ENCODE data around the gene SKA3. TPM values are rescaled to one million over a fixed set of nuclear protein-coding genes. Genes with fewer than 3 reads are reported as not detected.

SKA3 gene
- total RNA-seq, 1 experiment from 2014 or later: 42.1 TPM

DNA sequence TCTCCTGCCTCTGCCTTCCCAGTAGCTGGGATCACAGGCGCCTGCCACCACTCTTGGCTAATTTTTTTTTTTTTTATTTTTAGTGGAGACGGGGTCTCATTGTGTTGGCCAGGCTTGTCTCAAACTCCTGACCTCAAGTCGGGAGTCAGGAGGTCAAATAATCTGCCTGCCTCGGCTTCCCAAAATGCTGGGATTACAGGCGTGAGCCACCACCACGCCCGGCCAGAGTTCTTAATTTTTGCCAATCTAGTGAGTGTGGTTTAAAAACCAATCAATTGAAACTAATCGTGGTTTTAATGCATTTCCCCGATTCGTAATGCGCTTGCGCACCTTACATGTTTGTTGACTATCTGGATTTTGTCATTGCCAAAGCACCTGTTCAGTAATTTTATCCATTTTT lies 37.0 kb downstream of the SKA3 start:
- H3K4me3 Mint-ChIP-seq: peak overlapping the region; percentile 100
- POLR2A ChIA-PET: no interaction called here
- H3K27me3 Mint-ChIP-seq (ENCODE audit: low read depth): no peaks in the 10 kb centered on the region
- peaks cover 37% of the 10 kb centered on the region for H3K36me3 Mint-ChIP-seq
- H3K4me1 Mint-ChIP-seq: peaks cover 35% of the 10 kb centered on the region
- peak overlapping the region; percentile 100 for H3K27ac Mint-ChIP-seq
- CTCF ChIA-PET: interaction anchor here (0.6 kb wide), 1 partner anchor 196 kb away, joined by 4 read pairs; no protein-coding TSS in a partner anchor
- ATAC-seq: no peak
- TF ChIP-seq, protein P1, sequence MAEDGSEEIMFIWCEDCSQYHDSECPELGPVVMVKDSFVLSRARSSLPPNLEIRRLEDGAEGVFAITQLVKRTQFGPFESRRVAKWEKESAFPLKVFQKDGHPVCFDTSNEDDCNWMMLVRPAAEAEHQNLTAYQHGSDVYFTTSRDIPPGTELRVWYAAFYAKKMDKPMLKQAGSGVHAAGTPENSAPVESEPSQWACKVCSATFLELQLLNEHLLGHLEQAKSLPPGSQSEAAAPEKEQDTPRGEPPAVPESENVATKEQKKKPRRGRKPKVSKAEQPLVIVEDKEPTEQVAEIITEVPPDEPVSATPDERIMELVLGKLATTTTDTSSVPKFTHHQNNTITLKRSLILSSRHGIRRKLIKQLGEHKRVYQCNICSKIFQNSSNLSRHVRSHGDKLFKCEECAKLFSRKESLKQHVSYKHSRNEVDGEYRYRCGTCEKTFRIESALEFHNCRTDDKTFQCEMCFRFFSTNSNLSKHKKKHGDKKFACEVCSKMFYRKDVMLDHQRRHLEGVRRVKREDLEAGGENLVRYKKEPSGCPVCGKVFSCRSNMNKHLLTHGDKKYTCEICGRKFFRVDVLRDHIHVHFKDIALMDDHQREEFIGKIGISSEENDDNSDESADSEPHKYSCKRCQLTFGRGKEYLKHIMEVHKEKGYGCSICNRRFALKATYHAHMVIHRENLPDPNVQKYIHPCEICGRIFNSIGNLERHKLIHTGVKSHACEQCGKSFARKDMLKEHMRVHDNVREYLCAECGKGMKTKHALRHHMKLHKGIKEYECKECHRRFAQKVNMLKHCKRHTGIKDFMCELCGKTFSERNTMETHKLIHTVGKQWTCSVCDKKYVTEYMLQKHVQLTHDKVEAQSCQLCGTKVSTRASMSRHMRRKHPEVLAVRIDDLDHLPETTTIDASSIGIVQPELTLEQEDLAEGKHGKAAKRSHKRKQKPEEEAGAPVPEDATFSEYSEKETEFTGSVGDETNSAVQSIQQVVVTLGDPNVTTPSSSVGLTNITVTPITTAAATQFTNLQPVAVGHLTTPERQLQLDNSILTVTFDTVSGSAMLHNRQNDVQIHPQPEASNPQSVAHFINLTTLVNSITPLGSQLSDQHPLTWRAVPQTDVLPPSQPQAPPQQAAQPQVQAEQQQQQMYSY (CRISPR knock-in tag; IDR thresholded peaks at IDR 0.05): no peak
- TF ChIP-seq, protein P2, sequence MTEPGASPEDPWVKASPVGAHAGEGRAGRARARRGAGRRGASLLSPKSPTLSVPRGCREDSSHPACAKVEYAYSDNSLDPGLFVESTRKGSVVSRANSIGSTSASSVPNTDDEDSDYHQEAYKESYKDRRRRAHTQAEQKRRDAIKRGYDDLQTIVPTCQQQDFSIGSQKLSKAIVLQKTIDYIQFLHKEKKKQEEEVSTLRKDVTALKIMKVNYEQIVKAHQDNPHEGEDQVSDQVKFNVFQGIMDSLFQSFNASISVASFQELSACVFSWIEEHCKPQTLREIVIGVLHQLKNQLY (CRISPR knock-in tag; IDR thresholded peaks at IDR 0.05): no peak
- TF ChIP-seq, protein P3, sequence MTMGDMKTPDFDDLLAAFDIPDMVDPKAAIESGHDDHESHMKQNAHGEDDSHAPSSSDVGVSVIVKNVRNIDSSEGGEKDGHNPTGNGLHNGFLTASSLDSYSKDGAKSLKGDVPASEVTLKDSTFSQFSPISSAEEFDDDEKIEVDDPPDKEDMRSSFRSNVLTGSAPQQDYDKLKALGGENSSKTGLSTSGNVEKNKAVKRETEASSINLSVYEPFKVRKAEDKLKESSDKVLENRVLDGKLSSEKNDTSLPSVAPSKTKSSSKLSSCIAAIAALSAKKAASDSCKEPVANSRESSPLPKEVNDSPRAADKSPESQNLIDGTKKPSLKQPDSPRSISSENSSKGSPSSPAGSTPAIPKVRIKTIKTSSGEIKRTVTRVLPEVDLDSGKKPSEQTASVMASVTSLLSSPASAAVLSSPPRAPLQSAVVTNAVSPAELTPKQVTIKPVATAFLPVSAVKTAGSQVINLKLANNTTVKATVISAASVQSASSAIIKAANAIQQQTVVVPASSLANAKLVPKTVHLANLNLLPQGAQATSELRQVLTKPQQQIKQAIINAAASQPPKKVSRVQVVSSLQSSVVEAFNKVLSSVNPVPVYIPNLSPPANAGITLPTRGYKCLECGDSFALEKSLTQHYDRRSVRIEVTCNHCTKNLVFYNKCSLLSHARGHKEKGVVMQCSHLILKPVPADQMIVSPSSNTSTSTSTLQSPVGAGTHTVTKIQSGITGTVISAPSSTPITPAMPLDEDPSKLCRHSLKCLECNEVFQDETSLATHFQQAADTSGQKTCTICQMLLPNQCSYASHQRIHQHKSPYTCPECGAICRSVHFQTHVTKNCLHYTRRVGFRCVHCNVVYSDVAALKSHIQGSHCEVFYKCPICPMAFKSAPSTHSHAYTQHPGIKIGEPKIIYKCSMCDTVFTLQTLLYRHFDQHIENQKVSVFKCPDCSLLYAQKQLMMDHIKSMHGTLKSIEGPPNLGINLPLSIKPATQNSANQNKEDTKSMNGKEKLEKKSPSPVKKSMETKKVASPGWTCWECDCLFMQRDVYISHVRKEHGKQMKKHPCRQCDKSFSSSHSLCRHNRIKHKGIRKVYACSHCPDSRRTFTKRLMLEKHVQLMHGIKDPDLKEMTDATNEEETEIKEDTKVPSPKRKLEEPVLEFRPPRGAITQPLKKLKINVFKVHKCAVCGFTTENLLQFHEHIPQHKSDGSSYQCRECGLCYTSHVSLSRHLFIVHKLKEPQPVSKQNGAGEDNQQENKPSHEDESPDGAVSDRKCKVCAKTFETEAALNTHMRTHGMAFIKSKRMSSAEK (CRISPR knock-in tag; IDR thresholded peaks at IDR 0.05; ENCODE audit: borderline replicate concordance): no peak
- TF ChIP-seq JAZF1 (CRISPR knock-in tag; IDR thresholded peaks at IDR 0.05) (no peak), SOX15 (CRISPR knock-in tag; IDR thresholded peaks at IDR 0.05) (no peak), GABPB1 (CRISPR knock-in tag; IDR thresholded peaks at IDR 0.05) (no peak)
- TF ChIP-seq, protein P4, sequence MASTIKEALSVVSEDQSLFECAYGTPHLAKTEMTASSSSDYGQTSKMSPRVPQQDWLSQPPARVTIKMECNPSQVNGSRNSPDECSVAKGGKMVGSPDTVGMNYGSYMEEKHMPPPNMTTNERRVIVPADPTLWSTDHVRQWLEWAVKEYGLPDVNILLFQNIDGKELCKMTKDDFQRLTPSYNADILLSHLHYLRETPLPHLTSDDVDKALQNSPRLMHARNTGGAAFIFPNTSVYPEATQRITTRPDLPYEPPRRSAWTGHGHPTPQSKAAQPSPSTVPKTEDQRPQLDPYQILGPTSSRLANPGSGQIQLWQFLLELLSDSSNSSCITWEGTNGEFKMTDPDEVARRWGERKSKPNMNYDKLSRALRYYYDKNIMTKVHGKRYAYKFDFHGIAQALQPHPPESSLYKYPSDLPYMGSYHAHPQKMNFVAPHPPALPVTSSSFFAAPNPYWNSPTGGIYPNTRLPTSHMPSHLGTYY (CRISPR knock-in tag; IDR thresholded peaks at IDR 0.05): no peak
- TF ChIP-seq, protein P5, sequence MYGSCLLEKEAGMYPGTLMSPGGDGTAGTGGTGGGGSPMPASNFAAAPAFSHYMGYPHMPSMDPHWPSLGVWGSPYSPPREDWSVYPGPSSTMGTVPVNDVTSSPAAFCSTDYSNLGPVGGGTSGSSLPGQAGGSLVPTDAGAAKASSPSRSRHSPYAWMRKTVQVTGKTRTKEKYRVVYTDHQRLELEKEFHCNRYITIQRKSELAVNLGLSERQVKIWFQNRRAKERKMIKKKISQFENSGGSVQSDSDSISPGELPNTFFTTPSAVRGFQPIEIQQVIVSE (CRISPR knock-in tag; IDR thresholded peaks at IDR 0.05; ENCODE audit: borderline replicate concordance): no peak
- TF ChIP-seq, protein P6, sequence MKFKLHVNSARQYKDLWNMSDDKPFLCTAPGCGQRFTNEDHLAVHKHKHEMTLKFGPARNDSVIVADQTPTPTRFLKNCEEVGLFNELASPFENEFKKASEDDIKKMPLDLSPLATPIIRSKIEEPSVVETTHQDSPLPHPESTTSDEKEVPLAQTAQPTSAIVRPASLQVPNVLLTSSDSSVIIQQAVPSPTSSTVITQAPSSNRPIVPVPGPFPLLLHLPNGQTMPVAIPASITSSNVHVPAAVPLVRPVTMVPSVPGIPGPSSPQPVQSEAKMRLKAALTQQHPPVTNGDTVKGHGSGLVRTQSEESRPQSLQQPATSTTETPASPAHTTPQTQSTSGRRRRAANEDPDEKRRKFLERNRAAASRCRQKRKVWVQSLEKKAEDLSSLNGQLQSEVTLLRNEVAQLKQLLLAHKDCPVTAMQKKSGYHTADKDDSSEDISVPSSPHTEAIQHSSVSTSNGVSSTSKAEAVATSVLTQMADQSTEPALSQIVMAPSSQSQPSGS (CRISPR knock-in tag; IDR thresholded peaks at IDR 0.05; ENCODE audit: borderline replicate concordance, low read depth): no peak
- peaks cover 13% of the 10 kb centered on the region for H3K9me3 Mint-ChIP-seq
- DNase-seq (ENCODE audit: low spot score): no peak

DNA sequence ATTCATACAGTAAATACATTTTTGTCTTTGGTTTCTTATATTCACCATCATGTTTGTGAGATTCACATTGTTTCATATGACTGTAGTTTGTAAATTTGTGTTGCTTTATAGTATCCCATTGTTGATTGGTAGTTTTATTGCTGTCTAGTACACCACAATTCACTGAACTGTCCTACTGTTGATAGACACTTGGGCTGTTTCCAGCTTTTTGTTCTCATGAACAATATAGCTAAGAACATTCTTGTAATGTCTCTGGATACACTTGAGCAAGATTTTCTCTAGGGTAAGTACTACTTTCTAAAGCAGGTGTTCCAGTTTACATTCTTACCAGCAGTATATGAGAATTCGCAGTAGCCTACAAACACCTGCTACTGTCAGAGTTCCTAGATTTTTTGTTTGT lies 37.8 kb downstream of the SKA3 start:
- no peak for TF ChIP-seq ZNF232 (CRISPR knock-in tag; IDR thresholded peaks at IDR 0.05)
- no peak for TF ChIP-seq EMX1 (CRISPR knock-in tag; IDR thresholded peaks at IDR 0.05)
- TF ChIP-seq, protein P3 (CRISPR knock-in tag; IDR thresholded peaks at IDR 0.05; ENCODE audit: borderline replicate concordance): no peak
- TF ChIP-seq JAZF1 (CRISPR knock-in tag; IDR thresholded peaks at IDR 0.05): no peak
- TF ChIP-seq, protein P4 (CRISPR knock-in tag; IDR thresholded peaks at IDR 0.05): no peak
- TF ChIP-seq ZNF138 (CRISPR knock-in tag; conservative IDR thresholded peaks at IDR 0.05): no peak
- TF ChIP-seq, protein P7, sequence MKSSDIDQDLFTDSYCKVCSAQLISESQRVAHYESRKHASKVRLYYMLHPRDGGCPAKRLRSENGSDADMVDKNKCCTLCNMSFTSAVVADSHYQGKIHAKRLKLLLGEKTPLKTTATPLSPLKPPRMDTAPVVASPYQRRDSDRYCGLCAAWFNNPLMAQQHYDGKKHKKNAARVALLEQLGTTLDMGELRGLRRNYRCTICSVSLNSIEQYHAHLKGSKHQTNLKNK (CRISPR knock-in tag; IDR thresholded peaks at IDR 0.05): no peak
- Mint-ChIP-seq H3K9me3 (peaks cover 13% of the 10 kb centered on the region), H3K27me3 (ENCODE audit: low read depth) (no peaks in the 10 kb centered on the region), H3K27ac (peak overlapping the region; percentile 15), H3K4me3 (peak overlapping the region; percentile 38), H3K36me3 (peaks cover 34% of the 10 kb centered on the region), H3K4me1 (peaks cover 31% of the 10 kb centered on the region)
- ChIA-PET CTCF (no interaction called here), POLR2A (no interaction called here)
- no peak for DNase-seq (ENCODE audit: low spot score)
- ATAC-seq: no peak

Measured in WTC11 (cell line).